Neural cell (in vitro differentiated cells): ENCODE results near the gene WDR36. TPM values are rescaled to one million over a fixed set of nuclear protein-coding genes. Genes with fewer than 3 reads are reported as not detected.

ENCODE experiments used
- H2AFZ ChIP-seq: fragments of 200-600, 300-800 bp; sonication (generic), shearing (Covaris generic); 2 replicates; pipeline ENCODE4 v1.6.0; 2014; ENCODE audit warnings: low read depth, mild to moderate bottlenecking, antibody characterized with exemption, low read length, moderate library complexity
- H3F3A ChIP-seq: fragments of 200-600 bp; shearing (Covaris generic); 2 replicates; pipeline ENCODE4 v1.6.1; 2016; ENCODE audit warnings: mild to moderate bottlenecking, moderate library complexity, mixed read lengths, antibody characterized with exemption, low read length; ENCODE audit not compliant: insufficient read depth, poor library complexity, severe bottlenecking
- H3K27ac ChIP-seq: fragments of 200-600, 300-800 bp; sonication (generic), shearing (Covaris generic); 2 replicates; pipeline ENCODE4 v1.5.1; 2014; ENCODE audit warnings: mild to moderate bottlenecking, low read length, moderate library complexity
- H3K27me3 ChIP-seq: fragments of 300-800, 200-600 bp; sonication (generic), shearing (Covaris generic); 2 replicates; pipeline ENCODE4 v1.6.0; 2014; ENCODE audit warnings: mild to moderate bottlenecking, low read depth, low read length, moderate library complexity; ENCODE audit not compliant: insufficient read depth
- H3K36me3 ChIP-seq: fragments of 300-800, 200-600 bp; sonication (generic), shearing (Covaris generic); 2 replicates; pipeline ENCODE4 v1.5.1; 2014; ENCODE audit warnings: mild to moderate bottlenecking, antibody characterized with exemption, low read length, moderate library complexity; ENCODE audit not compliant: insufficient read depth
- H3K4me2 ChIP-seq: fragments of 300-800, 200-600 bp; sonication (generic), shearing (Covaris generic); 2 replicates; pipeline ENCODE4 v1.6.0; 2014; ENCODE audit warnings: mild to moderate bottlenecking, low read length
- H3K4me3 ChIP-seq: fragments of 300-800, 200-600 bp; sonication (generic), shearing (Covaris generic); 2 replicates; pipeline ENCODE4 v1.5.1; 2014; ENCODE audit warnings: mild to moderate bottlenecking, low read length, moderate library complexity
- H3K79me2 ChIP-seq: fragments of 200-600 bp; shearing (Covaris generic); replicated peaks from 2 replicates; pipeline ENCODE4 v1.6.0; 2014; ENCODE audit warnings: mild to moderate bottlenecking, low read length, moderate library complexity; ENCODE audit not compliant: insufficient read depth
- H3K9ac ChIP-seq: fragments of 300-800, 200-600 bp; sonication (generic), shearing (Covaris generic); 2 replicates; pipeline ENCODE4 v1.6.1; 2016; ENCODE audit warnings: mild to moderate bottlenecking, low read length, mixed read lengths
- H3K9me2 ChIP-seq: fragments of 200-600 bp; shearing (Covaris generic); 2 replicates; pipeline ENCODE4 v1.6.1; 2016; ENCODE audit warnings: mild to moderate bottlenecking, low read length, mixed read lengths; ENCODE audit not compliant: insufficient read depth
- H3K9me3 ChIP-seq: fragments of 200-600, 300-800 bp; sonication (generic), shearing (Covaris generic); 2 replicates; pipeline ENCODE4 v1.6.1; 2016; ENCODE audit warnings: mild to moderate bottlenecking, mixed run types, low read length, moderate library complexity, mixed read lengths
- H4K20me1 ChIP-seq: fragments of 200-600 bp; shearing (Covaris generic); 2 replicates; pipeline ENCODE4 v1.6.1; 2016; ENCODE audit warnings: mild to moderate bottlenecking, mixed run types; ENCODE audit not compliant: insufficient read depth
- EP300 ChIP-seq: fragments of 450-650 bp; conservative IDR thresholded peaks from 2 replicates; pipeline ENCODE4 v1.6.1; 2014; ENCODE audit warnings: antibody characterized with exemption, mild to moderate bottlenecking, moderate library complexity; ENCODE audit not compliant: poor library complexity, severe bottlenecking
- EZH2 ChIP-seq: fragments of 200-600, 300-800 bp; shearing (Covaris generic), sonication (generic); IDR thresholded peaks from 2 replicates; pipeline ENCODE4 v1.6.1; 2014; ENCODE audit warnings: antibody characterized with exemption, low read length, borderline replicate concordance, mild to moderate bottlenecking; ENCODE audit not compliant: insufficient read depth, poor library complexity, severe bottlenecking
- MXI1 ChIP-seq: fragments of 450-650 bp; conservative IDR thresholded peaks from 2 replicates; pipeline ENCODE4 v1.6.1; 2014; ENCODE audit warnings: antibody characterized with exemption, mild to moderate bottlenecking; ENCODE audit not compliant: poor library complexity, severe bottlenecking
- POLR2AphosphoS5 ChIP-seq: IDR thresholded peaks from 2 replicates; pipeline ENCODE4 v1.6.1; 2012
- RAD21 ChIP-seq: fragments of 450-650 bp; conservative IDR thresholded peaks from 2 replicates; pipeline ENCODE4 v1.6.1; 2014; ENCODE audit warnings: antibody characterized with exemption, mild to moderate bottlenecking, moderate library complexity
- REST ChIP-seq: IDR thresholded peaks from 2 replicates; pipeline ENCODE4 v1.6.1; 2012; ENCODE audit warnings: borderline replicate concordance
- SMC3 ChIP-seq: fragments of 450-650 bp; conservative IDR thresholded peaks from 2 replicates; pipeline ENCODE4 v1.6.1; 2014; ENCODE audit warnings: antibody characterized with exemption, mild to moderate bottlenecking, moderate library complexity; ENCODE audit not compliant: poor library complexity
- TAF1 ChIP-seq: IDR thresholded peaks from 2 replicates; pipeline ENCODE4 v1.6.1; 2012; ENCODE audit warnings: low read depth
- polyA plus RNA-seq: library from polyadenylated mRNA; depleted of rRNA; stranded (reverse); fragments of >200 nt; gene quantifications from 2 replicates; pipeline ENCODE4 v1.2.3, GENCODE V29; 2014
- TF ChIP-seq, protein P1 (sequence below): fragments of 450-650 bp; IDR thresholded peaks from 2 replicates; pipeline ENCODE4 v1.5.1; 2014; ENCODE audit warnings: antibody characterized with exemption, mild to moderate bottlenecking, moderate library complexity; ENCODE audit not compliant: poor library complexity, severe bottlenecking

The WDR36 gene
- polyA plus RNA-seq, 1 donor from 2014 or later: 25.8 TPM

DNA sequence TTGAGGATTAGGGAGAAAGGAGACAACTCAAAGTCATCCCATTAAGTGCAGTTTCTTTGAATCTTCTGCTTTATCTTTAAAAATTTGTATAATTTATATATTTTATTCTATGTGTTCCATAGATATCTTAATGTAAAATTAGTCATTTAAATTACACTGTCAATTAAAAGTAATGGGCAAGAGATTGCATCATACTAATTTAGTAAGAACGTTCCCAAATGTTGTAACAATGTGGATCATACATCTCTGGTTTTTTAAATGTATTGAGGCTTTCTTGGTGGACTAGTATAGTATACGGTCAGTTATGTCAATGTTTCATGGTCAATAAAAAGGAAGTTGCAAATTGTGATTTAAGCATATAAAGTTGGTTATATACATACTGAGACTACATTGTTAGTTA lies 14.5 kb upstream of the WDR36 start (continued):
- no peak for TF ChIP-seq POLR2AphosphoS5
- no peak for TF ChIP-seq TAF1

- H2AFZ ChIP-seq: no peak overlapping the region
- H3K4me2 ChIP-seq: no peak overlapping the region
- H4K20me1 ChIP-seq: no peaks in the 10 kb centered on the region
- TF ChIP-seq RAD21: no peak
- TF ChIP-seq TAF1: no peak
- TF ChIP-seq POLR2AphosphoS5: no peak
- TF ChIP-seq REST: no peak
- no peak for TF ChIP-seq EZH2
- no peak for TF ChIP-seq SMC3
- no peak for TF ChIP-seq EP300
- TF ChIP-seq MXI1: no peak
- TF ChIP-seq, protein P1, sequence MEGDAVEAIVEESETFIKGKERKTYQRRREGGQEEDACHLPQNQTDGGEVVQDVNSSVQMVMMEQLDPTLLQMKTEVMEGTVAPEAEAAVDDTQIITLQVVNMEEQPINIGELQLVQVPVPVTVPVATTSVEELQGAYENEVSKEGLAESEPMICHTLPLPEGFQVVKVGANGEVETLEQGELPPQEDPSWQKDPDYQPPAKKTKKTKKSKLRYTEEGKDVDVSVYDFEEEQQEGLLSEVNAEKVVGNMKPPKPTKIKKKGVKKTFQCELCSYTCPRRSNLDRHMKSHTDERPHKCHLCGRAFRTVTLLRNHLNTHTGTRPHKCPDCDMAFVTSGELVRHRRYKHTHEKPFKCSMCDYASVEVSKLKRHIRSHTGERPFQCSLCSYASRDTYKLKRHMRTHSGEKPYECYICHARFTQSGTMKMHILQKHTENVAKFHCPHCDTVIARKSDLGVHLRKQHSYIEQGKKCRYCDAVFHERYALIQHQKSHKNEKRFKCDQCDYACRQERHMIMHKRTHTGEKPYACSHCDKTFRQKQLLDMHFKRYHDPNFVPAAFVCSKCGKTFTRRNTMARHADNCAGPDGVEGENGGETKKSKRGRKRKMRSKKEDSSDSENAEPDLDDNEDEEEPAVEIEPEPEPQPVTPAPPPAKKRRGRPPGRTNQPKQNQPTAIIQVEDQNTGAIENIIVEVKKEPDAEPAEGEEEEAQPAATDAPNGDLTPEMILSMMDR: no peak
- H3K9me3 ChIP-seq: no peaks in the 10 kb centered on the region
- no peaks in the 10 kb centered on the region for H3K36me3 ChIP-seq
- no peaks in the 10 kb centered on the region for H3K9me2 ChIP-seq
- peaks cover 3% of the 10 kb centered on the region for H3K27me3 ChIP-seq
- no peaks in the 10 kb centered on the region for H3F3A ChIP-seq
- H3K79me2 ChIP-seq: no peaks in the 10 kb centered on the region
- no peak overlapping the region for H3K27ac ChIP-seq
- H3K4me3 ChIP-seq: no peak overlapping the region
- no peak overlapping the region for H3K9ac ChIP-seq
Observed at GRCh38 chr5:111079846-111080245, 12.3 kb upstream of the WDR36 start.

GRCh38 chr5:111083323-111083722 lies 8.8 kb upstream of the WDR36 start:
- Histone ChIP-seq H3K4me2 (no peak overlapping the region), H3K36me3 (no peaks in the 10 kb centered on the region), H3K27ac (no peak overlapping the region), H3K9me2 (no peaks in the 10 kb centered on the region), H2AFZ (no peak overlapping the region), H3K9ac (no peak overlapping the region), H4K20me1 (no peaks in the 10 kb centered on the region), H3K4me3 (no peak overlapping the region), H3K9me3 (no peaks in the 10 kb centered on the region), H3F3A (no peaks in the 10 kb centered on the region), H3K79me2 (no peaks in the 10 kb centered on the region), H3K27me3 (no peaks in the 10 kb centered on the region)
- no peak for TF ChIP-seq MXI1
- TF ChIP-seq POLR2AphosphoS5: no peak
- TF ChIP-seq EP300: no peak
- TF ChIP-seq REST: no peak
- TF ChIP-seq EZH2: no peak
- no peak for TF ChIP-seq TAF1
- TF ChIP-seq, protein P1: no peak
- no peak for TF ChIP-seq SMC3
